Panc1 (cell line): ENCODE results near the gene GPRASP3. TPM values are rescaled to one million over a fixed set of nuclear protein-coding genes. Genes with fewer than 3 reads are reported as not detected.

Experiments
- ATAC-seq: fragments of 200-7000 bp; cut with Tn5 transposase; 2 replicates; pipeline ENCODE4 v1.9.1; 2020; ENCODE audit warnings: mild to moderate bottlenecking, moderate library complexity
- BruUV-seq: library from RNA; stranded (reverse); fragments of 400-500 nt; replicated peaks from 2 replicates; lab custom pipeline; 2021; lab: Mats Ljungman, UMichigan
- CTCF ChIA-PET: fragments of 300-600 bp; sonication (Branson Sonifier 250); formaldehyde crosslinking; loops from one replicate; lab custom pipeline; 2022; ENCODE audit warnings: antibody characterized with exemption; lab: Charles Lee
- POLR2A ChIA-PET: fragments of 300-600 bp; sonication (Branson Sonifier 250); formaldehyde crosslinking; loops from one replicate; lab custom pipeline; 2022; ENCODE audit warnings: antibody characterized with exemption; lab: Charles Lee
- DNase-seq: peaks from one replicate; pipeline ENCODE4 v3.0.0-alpha.2; 2010; ENCODE audit warnings: low read depth, low spot score
- H3K27ac ChIP-seq: 2 replicates; pipeline ENCODE4 v1.5.1; 2011; ENCODE audit warnings: mild to moderate bottlenecking, low read length, inconsistent platforms
- H3K27me3 ChIP-seq: fragments of 200-500 bp; sonication (Bioruptor generic); 2 replicates; pipeline ENCODE4 v1.6.0; 2014; ENCODE audit warnings: low read length, inconsistent platforms; ENCODE audit not compliant: control insufficient read depth, insufficient read depth
- H3K36me3 ChIP-seq: fragments of 200-500 bp; sonication (Bioruptor generic); 2 replicates; pipeline ENCODE4 v1.5.1; 2014; ENCODE audit warnings: inconsistent platforms, mild to moderate bottlenecking, low read length, moderate library complexity; ENCODE audit not compliant: control insufficient read depth, insufficient read depth
- H3K4me1 ChIP-seq: 2 replicates; pipeline ENCODE4 v1.5.1; 2011; ENCODE audit warnings: inconsistent platforms, mild to moderate bottlenecking, low read length, moderate library complexity; ENCODE audit not compliant: control insufficient read depth, insufficient read depth
- H3K4me3 ChIP-seq, 2 experiments: 2 replicates each; pipeline ENCODE4 v1.5.1; 2011 to 2012; ENCODE audit warnings: low read depth in 2 of 2, low read length in 2 of 2, mild to moderate bottlenecking in 2 of 2, inconsistent platforms in 1 of 2, moderate library complexity in 1 of 2
- H3K9me3 ChIP-seq: fragments of 200-500 bp; sonication (Bioruptor generic); 2 replicates; pipeline ENCODE4 v1.5.1; 2014; ENCODE audit warnings: low read depth, mild to moderate bottlenecking, inconsistent platforms, low read length, moderate library complexity; ENCODE audit not compliant: control insufficient read depth, insufficient read depth
- POLR2AphosphoS5 ChIP-seq: IDR thresholded peaks from 2 replicates; pipeline ENCODE4 v1.6.1; 2012; ENCODE audit warnings: mild to moderate bottlenecking, low read depth, low read length, moderate library complexity
- SIN3A ChIP-seq: IDR thresholded peaks from 2 replicates; pipeline ENCODE4 v1.6.1; 2012; ENCODE audit warnings: low read depth, mild to moderate bottlenecking, low read length, moderate library complexity, borderline replicate concordance; ENCODE audit not compliant: insufficient read depth
- TCF7L2 ChIP-seq: IDR thresholded peaks from 2 replicates; pipeline ENCODE4 v1.6.1; 2011; ENCODE audit warnings: mild to moderate bottlenecking, low read depth, low read length, inconsistent platforms
- in situ Hi-C: cut with HindIII; loops from 2 replicates; pipeline ENCODE4 v1.10.0; 2016; ENCODE audit warnings: low sequenced_read_pairs, low pct_unique_long_range_greater_than_20kb
- intact Hi-C: fragments of 100-400 bp; cut with micrococcal nuclease; formaldehyde crosslinking; loops from one replicate; pipeline ENCODE4 v1.10.0; 2022; ENCODE audit not compliant: unreplicated experiment
- total RNA-seq: library from RNA; stranded (reverse); gene quantifications from one replicate; pipeline ENCODE4 v1.2.1, GENCODE V29; 2021; ENCODE audit not compliant: unreplicated experiment
- TF ChIP-seq, protein P1 (sequence below), 2 experiments: IDR thresholded peaks; 2 replicates each; pipeline ENCODE4 v1.6.1; 2011 to 2012; ENCODE audit warnings: low read depth in 2 of 2, control low read depth in 1 of 2, low read length in 1 of 2, mild to moderate bottlenecking in 1 of 2, moderate library complexity in 1 of 2; ENCODE audit not compliant: insufficient read depth in 1 of 2
- TF ChIP-seq, protein P2 (sequence below): fragments of 450-650 bp; IDR thresholded peaks from 2 replicates; pipeline ENCODE4 v1.5.1; 2017; ENCODE audit warnings: mild to moderate bottlenecking

Gene GPRASP3
- total RNA-seq, 1 experiment from 2014 or later = 5.6 TPM

DNA sequence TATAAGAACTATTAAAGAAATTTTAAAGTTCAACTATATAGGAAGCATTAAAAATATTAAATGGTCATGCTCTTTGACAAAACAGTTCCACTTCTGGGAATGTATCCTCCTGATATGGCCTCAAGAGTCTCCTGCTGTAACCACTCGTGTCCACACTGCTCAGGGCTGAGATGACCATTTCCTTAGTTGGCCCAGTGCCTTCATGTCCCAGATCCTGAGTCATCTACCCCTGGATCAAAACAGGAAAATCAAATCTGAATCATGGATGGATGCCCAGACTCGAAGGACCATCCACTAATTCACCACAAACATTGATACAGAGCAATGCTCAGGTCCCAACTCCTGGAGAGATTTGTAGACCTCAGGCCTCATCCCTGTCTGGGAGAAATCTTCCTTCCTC, 44.7 kb downstream of the GPRASP3 start:
- ATAC-seq = no peak
- intact Hi-C loops (no loop called here), in situ Hi-C loops (no loop called here)
- no peaks in the 10 kb centered on the region for H3K36me3 ChIP-seq
- H3K27ac ChIP-seq = no peak overlapping the region
- H3K4me3 ChIP-seq = no peak overlapping the region
- CTCF ChIA-PET = no interaction called here
- no peaks in the 10 kb centered on the region; the same call in 1 of the 2 replicates for H3K4me1 ChIP-seq
- TF ChIP-seq, protein P1, sequence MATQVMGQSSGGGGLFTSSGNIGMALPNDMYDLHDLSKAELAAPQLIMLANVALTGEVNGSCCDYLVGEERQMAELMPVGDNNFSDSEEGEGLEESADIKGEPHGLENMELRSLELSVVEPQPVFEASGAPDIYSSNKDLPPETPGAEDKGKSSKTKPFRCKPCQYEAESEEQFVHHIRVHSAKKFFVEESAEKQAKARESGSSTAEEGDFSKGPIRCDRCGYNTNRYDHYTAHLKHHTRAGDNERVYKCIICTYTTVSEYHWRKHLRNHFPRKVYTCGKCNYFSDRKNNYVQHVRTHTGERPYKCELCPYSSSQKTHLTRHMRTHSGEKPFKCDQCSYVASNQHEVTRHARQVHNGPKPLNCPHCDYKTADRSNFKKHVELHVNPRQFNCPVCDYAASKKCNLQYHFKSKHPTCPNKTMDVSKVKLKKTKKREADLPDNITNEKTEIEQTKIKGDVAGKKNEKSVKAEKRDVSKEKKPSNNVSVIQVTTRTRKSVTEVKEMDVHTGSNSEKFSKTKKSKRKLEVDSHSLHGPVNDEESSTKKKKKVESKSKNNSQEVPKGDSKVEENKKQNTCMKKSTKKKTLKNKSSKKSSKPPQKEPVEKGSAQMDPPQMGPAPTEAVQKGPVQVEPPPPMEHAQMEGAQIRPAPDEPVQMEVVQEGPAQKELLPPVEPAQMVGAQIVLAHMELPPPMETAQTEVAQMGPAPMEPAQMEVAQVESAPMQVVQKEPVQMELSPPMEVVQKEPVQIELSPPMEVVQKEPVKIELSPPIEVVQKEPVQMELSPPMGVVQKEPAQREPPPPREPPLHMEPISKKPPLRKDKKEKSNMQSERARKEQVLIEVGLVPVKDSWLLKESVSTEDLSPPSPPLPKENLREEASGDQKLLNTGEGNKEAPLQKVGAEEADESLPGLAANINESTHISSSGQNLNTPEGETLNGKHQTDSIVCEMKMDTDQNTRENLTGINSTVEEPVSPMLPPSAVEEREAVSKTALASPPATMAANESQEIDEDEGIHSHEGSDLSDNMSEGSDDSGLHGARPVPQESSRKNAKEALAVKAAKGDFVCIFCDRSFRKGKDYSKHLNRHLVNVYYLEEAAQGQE (IDR thresholded peaks at IDR 0.05; ENCODE audit: insufficient read depth in 1 of 2, low read depth in 2 of 2, low read length in 1 of 2) = no peak
- TF ChIP-seq, protein P2, sequence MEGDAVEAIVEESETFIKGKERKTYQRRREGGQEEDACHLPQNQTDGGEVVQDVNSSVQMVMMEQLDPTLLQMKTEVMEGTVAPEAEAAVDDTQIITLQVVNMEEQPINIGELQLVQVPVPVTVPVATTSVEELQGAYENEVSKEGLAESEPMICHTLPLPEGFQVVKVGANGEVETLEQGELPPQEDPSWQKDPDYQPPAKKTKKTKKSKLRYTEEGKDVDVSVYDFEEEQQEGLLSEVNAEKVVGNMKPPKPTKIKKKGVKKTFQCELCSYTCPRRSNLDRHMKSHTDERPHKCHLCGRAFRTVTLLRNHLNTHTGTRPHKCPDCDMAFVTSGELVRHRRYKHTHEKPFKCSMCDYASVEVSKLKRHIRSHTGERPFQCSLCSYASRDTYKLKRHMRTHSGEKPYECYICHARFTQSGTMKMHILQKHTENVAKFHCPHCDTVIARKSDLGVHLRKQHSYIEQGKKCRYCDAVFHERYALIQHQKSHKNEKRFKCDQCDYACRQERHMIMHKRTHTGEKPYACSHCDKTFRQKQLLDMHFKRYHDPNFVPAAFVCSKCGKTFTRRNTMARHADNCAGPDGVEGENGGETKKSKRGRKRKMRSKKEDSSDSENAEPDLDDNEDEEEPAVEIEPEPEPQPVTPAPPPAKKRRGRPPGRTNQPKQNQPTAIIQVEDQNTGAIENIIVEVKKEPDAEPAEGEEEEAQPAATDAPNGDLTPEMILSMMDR = no peak
- TF ChIP-seq POLR2AphosphoS5 (no peak), TCF7L2 (no peak), SIN3A (no peak)
- POLR2A ChIA-PET = no interaction called here
- no peaks in the 10 kb centered on the region for H3K9me3 ChIP-seq
- no peaks in the 10 kb centered on the region for H3K27me3 ChIP-seq
- BruUV-seq = no TSS peak
- no peak for DNase-seq

DNA sequence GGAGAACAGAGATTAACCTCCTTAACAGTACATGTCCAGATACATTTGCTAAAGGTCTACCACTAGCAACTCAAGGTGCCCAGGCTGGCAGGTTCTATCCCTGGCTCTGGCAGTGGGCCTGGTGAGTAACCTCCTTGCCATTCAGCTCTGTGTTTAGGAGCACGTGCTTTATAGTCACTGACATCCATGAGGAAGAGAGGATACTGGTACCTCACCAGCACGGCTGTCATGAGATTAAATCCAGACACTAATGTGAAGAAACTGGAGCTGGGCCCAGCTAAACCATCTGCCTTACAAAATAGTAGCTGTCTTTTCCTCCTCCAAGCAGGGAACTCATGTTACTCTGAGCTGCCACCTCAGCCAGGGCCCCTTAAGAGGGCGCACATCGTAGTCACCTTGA, 45.3 kb downstream of the GPRASP3 start:
- TF ChIP-seq SIN3A (no peak), POLR2AphosphoS5 (no peak), TCF7L2 (no peak)
- TF ChIP-seq, protein P2 = no peak
- TF ChIP-seq, protein P1 (IDR thresholded peaks at IDR 0.05; ENCODE audit: insufficient read depth in 1 of 2, low read depth in 2 of 2, low read length in 1 of 2) = no peak
- ChIA-PET POLR2A (interaction anchor here (0.6 kb wide), 1 partner anchor 128 kb away, joined by 3 read pairs; no protein-coding TSS in a partner anchor), CTCF (no interaction called here)
- no peak for ATAC-seq
- Histone ChIP-seq H3K27ac (no peak overlapping the region), H3K27me3 (no peaks in the 10 kb centered on the region), H3K4me3 (no peak overlapping the region), H3K36me3 (no peaks in the 10 kb centered on the region), H3K9me3 (no peaks in the 10 kb centered on the region), H3K4me1 (no peaks in the 10 kb centered on the region; the same call in 1 of the 2 replicates)
- no peak for DNase-seq
- in situ Hi-C loops (no loop called here), intact Hi-C loops (no loop called here)
- no TSS peak for BruUV-seq
